IMR-90 (cell line): ENCODE results near the gene CAMTA1. TPM values are rescaled to one million over a fixed set of nuclear protein-coding genes. Genes with fewer than 3 reads are reported as not detected.

Experiments used
- ATAC-seq: fragments of 200-7000 bp; cut with Tn5 transposase; 2 replicates; pipeline ENCODE4 v1.9.1; 2020; ENCODE audit warnings: low read depth, mild to moderate bottlenecking, moderate library complexity
- BruUV-seq: library from RNA; stranded (reverse); fragments of 400-500 nt; replicated peaks from 2 replicates; lab custom pipeline; 2021; lab: Mats Ljungman, UMichigan
- CTCF ChIA-PET: fragments of 300-600 bp; formaldehyde crosslinking; extraction: SDS; loops from one replicate; lab custom pipeline; 2021; ENCODE audit warnings: antibody characterized with exemption; lab: Yijun Ruan, JAX
- POLR2A ChIA-PET: fragments of 300-600 bp; sonication (Branson Sonifier 250); formaldehyde crosslinking; loops from one replicate; lab custom pipeline; 2022; ENCODE audit warnings: antibody characterized with exemption; ENCODE audit not compliant: unreplicated experiment; lab: Charles Lee
- DNase-seq: peaks from one replicate; pipeline ENCODE4 v3.0.0; 2013
- H2AFZ ChIP-seq: replicated peaks from 2 replicates; pipeline ENCODE3; 2013; ENCODE audit warnings: low read length, mild to moderate bottlenecking; ENCODE audit not compliant: poor library complexity
- H2AK5ac ChIP-seq: 2 replicates; pipeline ENCODE4 v1.6.1; 2013; ENCODE audit warnings: low read depth, low read length, inconsistent platforms
- H2AK9ac ChIP-seq: replicated peaks from 2 replicates; pipeline ENCODE3; 2013; ENCODE audit warnings: mild to moderate bottlenecking, low read depth, low read length, moderate library complexity; ENCODE audit not compliant: poor library complexity
- H2BK120ac ChIP-seq: 2 replicates; pipeline ENCODE4 v1.6.1; 2013; ENCODE audit warnings: low read depth, low read length, inconsistent platforms
- H2BK15ac ChIP-seq: 3 replicates; pipeline ENCODE4 v1.6.1; 2013; ENCODE audit warnings: low read depth, low read length, inconsistent platforms
- H2BK20ac ChIP-seq: 2 replicates; pipeline ENCODE4 v1.6.1; 2013; ENCODE audit warnings: low read depth, mild to moderate bottlenecking, inconsistent platforms, low read length, moderate library complexity
- H2BK5ac ChIP-seq: 2 replicates; pipeline ENCODE4 v1.6.1; 2013; ENCODE audit warnings: mild to moderate bottlenecking, low read depth, low read length, inconsistent platforms; ENCODE audit not compliant: poor library complexity, severe bottlenecking
- H3K14ac ChIP-seq: replicated peaks from 2 replicates; pipeline ENCODE4 v1.6.1; 2013; ENCODE audit warnings: low read depth, low read length, inconsistent platforms
- H3K18ac ChIP-seq: 2 replicates; pipeline ENCODE4 v1.6.1; 2013; ENCODE audit warnings: low read depth, low read length, control low read depth
- H3K23ac ChIP-seq: 2 replicates; pipeline ENCODE4 v1.6.1; 2013; ENCODE audit warnings: low read depth, low read length, inconsistent platforms
- H3K27ac ChIP-seq: 2 replicates; pipeline ENCODE4 v1.5.1; 2013; ENCODE audit warnings: mild to moderate bottlenecking, control low read depth, low read length; ENCODE audit not compliant: insufficient read depth
- H3K27me3 ChIP-seq: 2 replicates; pipeline ENCODE4 v1.6.1; 2013; ENCODE audit warnings: low read length; ENCODE audit not compliant: control insufficient read depth, insufficient read depth
- H3K36me3 ChIP-seq: 2 replicates; pipeline ENCODE4 v1.6.1; 2013; ENCODE audit warnings: low read length, mixed read lengths; ENCODE audit not compliant: control insufficient read depth, insufficient read depth
- H3K4ac ChIP-seq: 2 replicates; pipeline ENCODE4 v1.6.1; 2013; ENCODE audit warnings: low read depth, low read length, inconsistent platforms
- H3K4me1 ChIP-seq: 2 replicates; pipeline ENCODE4 v1.6.1; 2013; ENCODE audit warnings: low read length, mixed read lengths; ENCODE audit not compliant: control insufficient read depth, insufficient read depth
- H3K4me2 ChIP-seq: 2 replicates; pipeline ENCODE4 v1.6.1; 2013; ENCODE audit warnings: low read depth, mild to moderate bottlenecking, control low read depth, low read length, moderate library complexity
- H3K4me3 ChIP-seq: 2 replicates; pipeline ENCODE4 v1.5.1; 2013; ENCODE audit warnings: low read depth, mild to moderate bottlenecking, control low read depth, low read length, moderate library complexity; ENCODE audit not compliant: insufficient read depth
- H3K56ac ChIP-seq: 2 replicates; pipeline ENCODE4 v1.6.1; 2013; ENCODE audit warnings: low read length, inconsistent platforms; ENCODE audit not compliant: insufficient read depth; ENCODE audit errors: extremely low read depth
- H3K79me1 ChIP-seq, 2 experiments: 2 replicates each; pipeline ENCODE4 v1.6.1; 2013; ENCODE audit warnings: low read length in 2 of 2, inconsistent platforms in 1 of 2, low read depth in 1 of 2
- H3K9ac ChIP-seq: 2 replicates; pipeline ENCODE4 v1.6.1; 2013; ENCODE audit warnings: low read depth, low read length, control low read depth
- H3K9me1 ChIP-seq: 2 replicates; pipeline ENCODE4 v1.6.1; 2013; ENCODE audit warnings: low read length, inconsistent platforms; ENCODE audit not compliant: insufficient read depth
- H3K9me3 ChIP-seq: 2 replicates; pipeline ENCODE4 v1.6.1; 2013; ENCODE audit warnings: low read length; ENCODE audit not compliant: control insufficient read depth, insufficient read depth
- H4K20me1 ChIP-seq: 2 replicates; pipeline ENCODE4 v1.6.1; 2013; ENCODE audit warnings: low read length, inconsistent platforms; ENCODE audit not compliant: insufficient read depth
- H4K5ac ChIP-seq: 2 replicates; pipeline ENCODE4 v1.6.1; 2013; ENCODE audit warnings: mild to moderate bottlenecking, low read depth, low read length, control low read depth
- H4K8ac ChIP-seq, 2 experiments: 2 replicates each; pipeline ENCODE4 v1.6.1; 2013; ENCODE audit warnings: low read depth in 2 of 2, low read length in 2 of 2, control low read depth in 1 of 2, inconsistent platforms in 1 of 2
- H4K91ac ChIP-seq: 2 replicates; pipeline ENCODE4 v1.6.1; 2013; ENCODE audit warnings: low read depth, low read length, inconsistent platforms; ENCODE audit not compliant: insufficient read depth
- ELK1 ChIP-seq: fragments of 150-350 bp; IDR thresholded peaks from 2 replicates; pipeline ENCODE4 v1.6.1; 2016; ENCODE audit warnings: low read depth, mild to moderate bottlenecking, low read length, moderate library complexity, borderline replicate concordance
- FOS ChIP-seq: fragments of 150-350 bp; IDR thresholded peaks from 2 replicates; pipeline ENCODE4 v1.6.1; 2016; ENCODE audit warnings: low read depth, low read length
- MAFK ChIP-seq: IDR thresholded peaks from 2 replicates; pipeline ENCODE4 v1.6.1; 2012; ENCODE audit warnings: low read depth, low read length, improper control_type of control experiment
- WGBS, 2 experiments: methylation state at CpG; one replicate each; pipeline versions ENCODE4 v1.1.5 to v1.1.7; 2013; ENCODE audit warnings: missing lambda C conversion rate in 2 of 2; ENCODE audit not compliant: insufficient read length in 1 of 2; ENCODE audit errors: extremely low coverage in 2 of 2; 5-methylcytosine and 5-hydroxymethylcytosine counted together
- dilution Hi-C: fragments of 300-500 bp; cut with HindIII; formaldehyde crosslinking; loops from one replicate; pipeline ENCODE4 v1.14.3; 2018; ENCODE audit warnings: low sequenced_read_pairs; ENCODE audit not compliant: unreplicated experiment
- in situ Hi-C: fragments of 300-500 bp; cut with MboI; formaldehyde crosslinking; loops from 3 replicates; pipeline ENCODE4 v1.14.3; 2019; ENCODE audit warnings: low sequenced_read_pairs, inconsistent platforms, mixed read lengths
- intact Hi-C: fragments of 100-400 bp; cut with micrococcal nuclease; formaldehyde crosslinking; loops from 2 replicates; pipeline ENCODE4 v1.10.0; 2022
- polyA plus RNA-seq, 3 experiments: library from polyadenylated mRNA; depleted of rRNA; stranded (reverse); fragments of >200 nt; gene quantifications; 2 replicates each; pipeline ENCODE4 v1.2.3, GENCODE V29; 2012; ENCODE audit warnings: low replicate concordance in 1 of 3
- total RNA-seq: library from RNA; depleted of rRNA; stranded (reverse); fragments of >200 nt; gene quantifications from 2 replicates; pipeline ENCODE4 v1.2.3, GENCODE V29; 2012
- TF ChIP-seq, protein P1 (sequence below): fragments of 150-350 bp; IDR thresholded peaks from 2 replicates; pipeline ENCODE4 v1.6.1; 2017; ENCODE audit warnings: mild to moderate bottlenecking, antibody characterized with exemption, low read length, low read depth

Gene CAMTA1
- total and polyA plus RNA-seq, 2 of the 4 experiments (the other 2 are of a cell fraction), result 35.5 to 74.3 TPM

- Histone ChIP-seq H2BK5ac (no peak overlapping the region), H4K91ac (no peak overlapping the region), H3K4ac (no peak overlapping the region), H3K4me3 (no peak overlapping the region), H2AFZ (no peak overlapping the region), H3K9me1 (no peaks in the 10 kb centered on the region), H4K20me1 (no peaks in the 10 kb centered on the region), H3K4me2 (no peak overlapping the region), H3K9me3 (no peaks in the 10 kb centered on the region), H3K27ac (no peak overlapping the region), H3K56ac (no peak overlapping the region), H2BK20ac (no peak overlapping the region), H3K4me1 (no peaks in the 10 kb centered on the region), H3K27me3 (no peaks in the 10 kb centered on the region), H3K9ac (no peak overlapping the region), H4K8ac (no peak overlapping the region), H3K79me1 (no peaks in the 10 kb centered on the region), H4K5ac (no peak overlapping the region), H2AK5ac (no peak overlapping the region), H3K23ac (no peak overlapping the region), H3K14ac (no peak overlapping the region), H3K18ac (no peak overlapping the region), H3K36me3 (no peaks in the 10 kb centered on the region), H2BK120ac (no peak overlapping the region), H2BK15ac (no peak overlapping the region), H2AK9ac (no peak overlapping the region)
- ATAC-seq (no peak), DNase-seq (no peak)
- intact Hi-C loops (loop anchor here (2.0 kb wide), 2 partner anchors 167 to 415 kb away; no protein-coding TSS in a partner anchor), dilution Hi-C loops (no loop called here), in situ Hi-C loops (loop anchor here (25.0 kb wide), 1 partner anchor 497 kb away; the partner anchor contains the start of gene DNAJC11)
- ChIA-PET CTCF (no interaction called here), POLR2A (no interaction called here)
- no TSS peak for BruUV-seq
- no CpG with 5 or more reads among the region's 3 CpGs for WGBS, 2 experiments
- no peak for TF ChIP-seq ELK1
- TF ChIP-seq, protein P1, sequence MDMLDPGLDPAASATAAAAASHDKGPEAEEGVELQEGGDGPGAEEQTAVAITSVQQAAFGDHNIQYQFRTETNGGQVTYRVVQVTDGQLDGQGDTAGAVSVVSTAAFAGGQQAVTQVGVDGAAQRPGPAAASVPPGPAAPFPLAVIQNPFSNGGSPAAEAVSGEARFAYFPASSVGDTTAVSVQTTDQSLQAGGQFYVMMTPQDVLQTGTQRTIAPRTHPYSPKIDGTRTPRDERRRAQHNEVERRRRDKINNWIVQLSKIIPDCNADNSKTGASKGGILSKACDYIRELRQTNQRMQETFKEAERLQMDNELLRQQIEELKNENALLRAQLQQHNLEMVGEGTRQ, result no peak
- no peak for TF ChIP-seq MAFK
- TF ChIP-seq FOS, result no peak
Observed at GRCh38 chr1:7209336-7209735, 424.1 kb downstream of the CAMTA1 start.
